ENCODE measurements around the gene HOMEZ. TPM values are rescaled to one million over a fixed set of nuclear protein-coding genes. Genes with fewer than 3 reads are reported as not detected.

The HOMEZ gene
- polyA plus RNA-seq, 1 of the 3 experiments (the other 2 are of a cell fraction), result 7.7 TPM

GRCh38 chr14:23252006-23252405 is 33.9 kb downstream of the HOMEZ start:
- ChIA-PET CTCF (interaction anchor here (1.2 kb wide), 1 partner anchor 49 kb away, joined by 3 read pairs; no protein-coding TSS in a partner anchor), POLR2A (no interaction called here)
- no peak for TF ChIP-seq MEF2A (IDR thresholded peaks at IDR 0.05; ENCODE audit: borderline replicate concordance, low read depth)
- TF ChIP-seq USF1 (IDR thresholded peaks at IDR 0.05; ENCODE audit: borderline replicate concordance, low read depth), result no peak
- no peak for TF ChIP-seq MAX (IDR thresholded peaks at IDR 0.05; ENCODE audit: low read depth)
- TF ChIP-seq GATA2 (CRISPR knock-in tag; IDR thresholded peaks at IDR 0.05), result no peak
- no peak for TF ChIP-seq RCOR1 (IDR thresholded peaks at IDR 0.05; ENCODE audit: low read length)
- TF ChIP-seq ELF1 (IDR thresholded peaks at IDR 0.05), result no peak
- no peak for TF ChIP-seq RAD21 (IDR thresholded peaks at IDR 0.05; ENCODE audit: low read length)
- no peak for TF ChIP-seq GABPA (IDR thresholded peaks at IDR 0.05; ENCODE audit: low read depth)
- TF ChIP-seq USF2 (IDR thresholded peaks at IDR 0.05; ENCODE audit: borderline replicate concordance, low read depth, low read length), result no peak
- TF ChIP-seq POLR2AphosphoS5 (IDR thresholded peaks at IDR 0.05; ENCODE audit: low read depth, low read length), result no peak
- no peak for TF ChIP-seq FOSL2 (IDR thresholded peaks at IDR 0.05; ENCODE audit: borderline replicate concordance, low read depth)
- TF ChIP-seq TAF1 (IDR thresholded peaks at IDR 0.05; ENCODE audit: borderline replicate concordance, low read depth, low read length), result no peak

GRCh38 chr14:23249824-23250223 is 36.1 kb downstream of the HOMEZ start:
- H3K4me2 ChIP-seq, result no peak overlapping the region
- no peak overlapping the region for H2AFZ ChIP-seq (ENCODE audit: low read depth)
- H3K9me3 ChIP-seq, result no peaks in the 10 kb centered on the region
- no peak for TF ChIP-seq EP300 (IDR thresholded peaks at IDR 0.05; ENCODE audit: borderline replicate concordance in 1 of 2, low read depth in 1 of 2, low read length in 1 of 2)
- TF ChIP-seq TCF12 (IDR thresholded peaks at IDR 0.05), result no peak
- H3K79me2 ChIP-seq (ENCODE audit: insufficient read depth), result no peaks in the 10 kb centered on the region
- H4K20me1 ChIP-seq (ENCODE audit: insufficient read depth), result no peaks in the 10 kb centered on the region
- ChIA-PET CTCF (interaction anchor here (1.2 kb wide), 1 partner anchor 45 kb away, joined by 3 read pairs; no protein-coding TSS in a partner anchor), POLR2A (no interaction called here)
- no peaks in the 10 kb centered on the region for H3K9me2 ChIP-seq
- H3K27me3 ChIP-seq (ENCODE audit: insufficient read depth), result peaks cover 42% of the 10 kb centered on the region; the same call in 1 of the 2 replicates
- WGBS (ENCODE audit: low lambda C conversion rate), result 38% methylated on average over 6 of the region's 6 CpGs
- H3K36me3 ChIP-seq (replicated peaks in 1 of 2; ENCODE audit: control insufficient read depth in 1 of 2, insufficient read depth in 2 of 2, low read length in 1 of 2), result no peaks in the 10 kb centered on the region
- H3K4me1 ChIP-seq (ENCODE audit: control insufficient read depth in 1 of 2, insufficient read depth in 2 of 2, low read depth in 1 of 2, low read length in 1 of 2), result no peaks in the 10 kb centered on the region
- no peak overlapping the region for H3K9ac ChIP-seq
- no peak overlapping the region for H3K4me3 ChIP-seq (ENCODE audit: low read depth in 2 of 2, low read length in 1 of 2)
- H3K27ac ChIP-seq (ENCODE audit: low read depth in 2 of 2, low read length in 1 of 2), result no peak overlapping the region
- no peaks in the 10 kb centered on the region for H3F3A ChIP-seq (replicated peaks; ENCODE audit: insufficient read depth)
- no peak for DNase-seq

More at GRCh38 chr14:23252006-23252405, 33.9 kb downstream of the HOMEZ start:
- Histone ChIP-seq H3K79me2 (ENCODE audit: insufficient read depth) (no peaks in the 10 kb centered on the region), H3K27me3 (ENCODE audit: insufficient read depth) (peaks cover 42% of the 10 kb centered on the region; the same call in 1 of the 2 replicates), H3K4me1 (ENCODE audit: control insufficient read depth in 1 of 2, insufficient read depth in 2 of 2, low read depth in 1 of 2, low read length in 1 of 2) (no peaks in the 10 kb centered on the region), H3K4me3 (ENCODE audit: low read depth in 2 of 2, low read length in 1 of 2) (no peak overlapping the region), H2AFZ (ENCODE audit: low read depth) (no peak overlapping the region), H3K36me3 (replicated peaks in 1 of 2; ENCODE audit: control insufficient read depth in 1 of 2, insufficient read depth in 2 of 2, low read length in 1 of 2) (no peaks in the 10 kb centered on the region), H4K20me1 (ENCODE audit: insufficient read depth) (no peaks in the 10 kb centered on the region), H3F3A (replicated peaks; ENCODE audit: insufficient read depth) (no peaks in the 10 kb centered on the region), H3K27ac (ENCODE audit: low read depth in 2 of 2, low read length in 1 of 2) (no peak overlapping the region), H3K9me3 (no peaks in the 10 kb centered on the region), H3K9ac (no peak overlapping the region), H3K4me2 (no peak overlapping the region), H3K9me2 (no peaks in the 10 kb centered on the region)
- no peak for DNase-seq
- 16% methylated on average over 3 of the region's 3 CpGs for WGBS (ENCODE audit: low lambda C conversion rate)
